GM19395 (cell line): Measurements from ENCODE around the gene GABRB1.

Experiments
- ATAC-seq: cut with Tn5 transposase; IDR thresholded peaks from one replicate; pipeline ENCODE4 v1.9.1; 2021; ENCODE audit warnings: mild to moderate bottlenecking, moderate library complexity; ENCODE audit not compliant: unreplicated experiment

Gene GABRB1

GRCh38 chr4:47109379-47109778, 78.0 kb downstream of the GABRB1 start:
- no peak for ATAC-seq

GRCh38 chr4:47110546-47111132, 79.3 kb downstream of the GABRB1 start:
- no peak for ATAC-seq

- no peak for ATAC-seq
Observed at GRCh38 chr4:47118192-47118929, 87.0 kb downstream of the GABRB1 start.

- no peak for ATAC-seq
Observed at GRCh38 chr4:47120783-47121182, 89.4 kb downstream of the GABRB1 start.

GRCh38 chr4:47122592-47123291, 91.4 kb downstream of the GABRB1 start:
- ATAC-seq: peak; percentile 96

- no peak for ATAC-seq
Observed at GRCh38 chr4:47128991-47129390, 97.6 kb downstream of the GABRB1 start.

GRCh38 chr4:47135210-47135609, 103.8 kb downstream of the GABRB1 start:
- no peak for ATAC-seq

- ATAC-seq: no peak
Observed at GRCh38 chr4:47143261-47143660, 111.9 kb downstream of the GABRB1 start.

GRCh38 chr4:47145630-47146029, 114.3 kb downstream of the GABRB1 start:
- ATAC-seq: peak; percentile 98

- ATAC-seq: no peak
Observed at GRCh38 chr4:47154816-47155370, 123.5 kb downstream of the GABRB1 start.

GRCh38 chr4:47155919-47156318, 124.6 kb downstream of the GABRB1 start:
- ATAC-seq: no peak

- ATAC-seq: no peak
Observed at GRCh38 chr4:47160095-47160494, 128.7 kb downstream of the GABRB1 start.

GRCh38 chr4:47167081-47168035, 136.0 kb downstream of the GABRB1 start:
- no peak for ATAC-seq

- no peak for ATAC-seq
Observed at GRCh38 chr4:47184083-47184482, 152.7 kb downstream of the GABRB1 start.

GRCh38 chr4:47185761-47186160, 154.4 kb downstream of the GABRB1 start:
- ATAC-seq: no peak

- ATAC-seq: no peak
Observed at GRCh38 chr4:47187608-47188007, 156.2 kb downstream of the GABRB1 start.

GRCh38 chr4:47193179-47193578, 161.8 kb downstream of the GABRB1 start:
- ATAC-seq: no peak

- ATAC-seq: no peak
Observed at GRCh38 chr4:47194036-47194737, 162.8 kb downstream of the GABRB1 start.

- ATAC-seq: no peak
Observed at GRCh38 chr4:47195706-47196105, 164.3 kb downstream of the GABRB1 start.

GRCh38 chr4:47198791-47199190, 167.4 kb downstream of the GABRB1 start:
- no peak for ATAC-seq
